H1 (cell line): ENCODE measurements around the gene STIM1. TPM values are rescaled to one million over a fixed set of nuclear protein-coding genes. Genes with fewer than 3 reads are reported as not detected.
A peak's percentile ranks its signal among the peaks of the same experiment; 100 is the strongest.

Experiments
- CTCF ChIA-PET: fragments of 300-600 bp; sonication (Branson Sonifier 250); formaldehyde crosslinking; loops from one replicate; lab custom pipeline; 2021; ENCODE audit not compliant: partially characterized antibody; lab: Charles Lee
- POLR2A ChIA-PET: fragments of 300-600 bp; sonication (Branson Sonifier 250); formaldehyde crosslinking; loops from one replicate; lab custom pipeline; 2021; ENCODE audit warnings: inconsistent platforms; ENCODE audit not compliant: partially characterized antibody; lab: Charles Lee
- DNase-seq, 2 experiments: peaks; one replicate each; pipeline versions ENCODE4 v3.0.0 to v3.0.0-alpha.2; 2010 to 2022; ENCODE audit warnings: low spot score in 2 of 2, low read depth in 1 of 2, mixed read lengths in 1 of 2
- FAIRE-seq: peaks from 2 replicates; lab custom pipeline; 2011; peaks lifted over from hg19 to GRCh38; lab: Jason Lieb, UNC
- H2AFZ ChIP-seq: 2 replicates; pipeline ENCODE4 v1.8.1; 2012; ENCODE audit warnings: low read length, inconsistent platforms
- H2AK5ac ChIP-seq: 2 replicates; pipeline ENCODE4 v1.6.1; 2013; ENCODE audit warnings: low read depth, low read length
- H2BK120ac ChIP-seq: replicated peaks from 2 replicates; pipeline ENCODE3; 2013; ENCODE audit warnings: low read depth, low read length, inconsistent platforms
- H2BK12ac ChIP-seq: 2 replicates; pipeline ENCODE4 v1.6.1; 2013; ENCODE audit warnings: low read depth, low read length
- H2BK15ac ChIP-seq: 2 replicates; pipeline ENCODE4 v1.6.1; 2013; ENCODE audit warnings: low read length
- H2BK20ac ChIP-seq: 2 replicates; pipeline ENCODE4 v1.6.1; 2013; ENCODE audit warnings: low read length
- H2BK5ac ChIP-seq: 2 replicates; pipeline ENCODE4 v1.6.1; 2013; ENCODE audit warnings: low read depth, low read length
- H3K14ac ChIP-seq: 2 replicates; pipeline ENCODE4 v1.6.1; 2013; ENCODE audit warnings: inconsistent platforms; ENCODE audit not compliant: insufficient read length
- H3K18ac ChIP-seq: 2 replicates; pipeline ENCODE4 v1.6.1; 2013; ENCODE audit warnings: low read length; ENCODE audit errors: extremely low read depth
- H3K23ac ChIP-seq: 2 replicates; pipeline ENCODE4 v1.6.1; 2013; ENCODE audit warnings: inconsistent platforms; ENCODE audit not compliant: insufficient read length
- H3K23me2 ChIP-seq: 2 replicates; pipeline ENCODE4 v1.6.1; 2013; ENCODE audit warnings: low read depth, low read length
- H3K27ac ChIP-seq: 2 replicates; pipeline ENCODE4 v1.6.1; 2011; ENCODE audit warnings: low read depth, low read length, inconsistent platforms
- H3K27me3 ChIP-seq, 4 experiments: replicated peaks in 1 of 4; 1 replicate in 1 of 4; 2 replicates in 3 of 4; pipeline versions ENCODE4 v1.6.1 to v1.8.1; 2011 to 2013; ENCODE audit warnings: low read length in 3 of 4, mild to moderate bottlenecking in 3 of 4, inconsistent platforms in 2 of 4, mixed read lengths in 2 of 4, moderate library complexity in 1 of 4; ENCODE audit not compliant: control insufficient read depth in 3 of 4, insufficient read depth in 3 of 4; ENCODE audit errors: extremely low read depth in 1 of 4
- H3K36me3 ChIP-seq, 4 experiments: 2 replicates each; pipeline versions ENCODE4 v1.6.1 to v1.8.1; 2011 to 2013; ENCODE audit warnings: mild to moderate bottlenecking in 4 of 4, low read length in 3 of 4, moderate library complexity in 2 of 4, control low read depth in 1 of 4, inconsistent platforms in 1 of 4; ENCODE audit not compliant: insufficient read depth in 4 of 4, control insufficient read depth in 2 of 4
- H3K4ac ChIP-seq: replicated peaks from 2 replicates; pipeline ENCODE3; 2013; ENCODE audit warnings: low read length, low read depth, mixed read lengths, inconsistent platforms; ENCODE audit not compliant: insufficient read length
- H3K4me1 ChIP-seq, 4 experiments: replicated peaks in 1 of 4; 1 replicate in 1 of 4; 2 replicates in 3 of 4; pipeline versions ENCODE4 v1.6.1 to v1.8.1; 2011 to 2013; ENCODE audit warnings: low read length in 3 of 4, inconsistent platforms in 2 of 4, mixed read lengths in 1 of 4; ENCODE audit not compliant: insufficient read depth in 4 of 4, control insufficient read depth in 3 of 4
- H3K4me2 ChIP-seq, 2 experiments: 2 replicates each; pipeline versions ENCODE4 v1.6.1 to v1.8.1; 2011 to 2013; ENCODE audit warnings: low read depth in 2 of 2, low read length in 2 of 2, control low read depth in 1 of 2, inconsistent platforms in 1 of 2, mild to moderate bottlenecking in 1 of 2; ENCODE audit not compliant: insufficient read depth in 1 of 2
- H3K4me3 ChIP-seq, 4 experiments: fragments of 200-600, 300-600 bp in 1 of 4; sonication (generic), shearing (Covaris generic), sonication (Bioruptor Twin) in 1 of 4; 2 replicates each; pipeline versions ENCODE4 v1.5.1 to v1.8.1; 2011 to 2016; ENCODE audit warnings: low read length in 4 of 4, low read depth in 3 of 4, control low read depth in 2 of 4, inconsistent platforms in 2 of 4, mild to moderate bottlenecking in 2 of 4, mixed read lengths in 1 of 4, moderate library complexity in 1 of 4; ENCODE audit not compliant: insufficient read depth in 2 of 4; ENCODE audit errors: extremely low read depth in 1 of 4
- H3K56ac ChIP-seq: replicated peaks from 2 replicates; pipeline ENCODE3; 2013; ENCODE audit warnings: low read depth, mild to moderate bottlenecking, mixed read lengths, low read length, inconsistent platforms; ENCODE audit not compliant: insufficient read length
- H3K79me1 ChIP-seq: 2 replicates; pipeline ENCODE4 v1.6.1; 2013; ENCODE audit warnings: low read depth, low read length, control low read depth
- H3K79me2 ChIP-seq, 2 experiments: 2 replicates each; pipeline versions ENCODE4 v1.6.1 to v1.8.1; 2012 to 2013; ENCODE audit warnings: low read length in 2 of 2, mild to moderate bottlenecking in 2 of 2, inconsistent platforms in 1 of 2; ENCODE audit not compliant: insufficient read depth in 2 of 2, control insufficient read depth in 1 of 2
- H3K9ac ChIP-seq, 4 experiments: replicated peaks in 1 of 4; 1 replicate in 1 of 4; 2 replicates in 3 of 4; pipeline versions ENCODE4 v1.6.1 to v1.8.1; 2011 to 2013; ENCODE audit warnings: low read depth in 3 of 4, low read length in 3 of 4, control low read depth in 2 of 4, mild to moderate bottlenecking in 2 of 4, moderate library complexity in 2 of 4, inconsistent platforms in 1 of 4; ENCODE audit errors: extremely low read depth in 1 of 4
- H3K9me3 ChIP-seq, 2 experiments: 2 replicates each; pipeline versions ENCODE4 v1.6.1 to v1.8.1; 2012 to 2013; ENCODE audit warnings: mild to moderate bottlenecking in 2 of 2, moderate library complexity in 2 of 2, control low read depth in 1 of 2, inconsistent platforms in 1 of 2, low read depth in 1 of 2, low read length in 1 of 2, mixed read lengths in 1 of 2; ENCODE audit not compliant: insufficient read depth in 2 of 2
- H4K20me1 ChIP-seq, 2 experiments: replicated peaks in 1 of 2; 2 replicates each; pipeline versions ENCODE3 to v1.8.1; 2011 to 2013; ENCODE audit warnings: inconsistent platforms in 2 of 2, low read length in 2 of 2, mild to moderate bottlenecking in 1 of 2; ENCODE audit not compliant: insufficient read depth in 2 of 2, control insufficient read depth in 1 of 2
- H4K5ac ChIP-seq: 2 replicates; pipeline ENCODE4 v1.6.1; 2013; ENCODE audit warnings: low read length, low read depth, mixed read lengths, inconsistent platforms; ENCODE audit not compliant: insufficient read length
- H4K8ac ChIP-seq: 2 replicates; pipeline ENCODE4 v1.8.0; 2013; ENCODE audit warnings: mild to moderate bottlenecking, moderate library complexity, low read length, inconsistent platforms; ENCODE audit not compliant: insufficient read depth; ENCODE audit errors: extremely low read depth
- H4K91ac ChIP-seq: replicated peaks from 2 replicates; pipeline ENCODE3; 2013; ENCODE audit warnings: low read length, mixed read lengths, inconsistent platforms; ENCODE audit not compliant: insufficient read length
- ASH2L ChIP-seq: fragments of 200-600, 300-600 bp; sonication (generic); IDR thresholded peaks from one replicate; pipeline ENCODE4 v1.7.1; 2017; ENCODE audit warnings: low read length
- KDM5A ChIP-seq: fragments of 200-600 bp; IDR thresholded peaks from 2 replicates; pipeline ENCODE4 v1.7.1; 2012; ENCODE audit warnings: mild to moderate bottlenecking, low read length, inconsistent platforms, mixed read lengths
- MAFK ChIP-seq: IDR thresholded peaks from 2 replicates; pipeline ENCODE4 v1.6.1; 2012; ENCODE audit warnings: low read depth, mild to moderate bottlenecking, improper control_type of control experiment, low read length
- SAP30 ChIP-seq: fragments of 300-600 bp; sonication (generic); IDR thresholded peaks from 2 replicates; pipeline ENCODE4 v1.7.1; 2012; ENCODE audit warnings: low read length, moderate library complexity, mild to moderate bottlenecking, inconsistent platforms; ENCODE audit not compliant: insufficient read depth, insufficient replicate concordance
- WGBS, 2 experiments: shearing (Covaris generic) in 1 of 2; methylation state at CpG; one replicate each; pipeline versions ENCODE4 v1.1.6 to v1.1.7; 2013 to 2015; ENCODE audit warnings: low lambda C conversion rate in 2 of 2, mixed read lengths in 2 of 2, inconsistent platforms in 1 of 2, low coverage in 1 of 2, missing lambda C conversion rate in 1 of 2; ENCODE audit not compliant: insufficient replicate concordance in 2 of 2, insufficient coverage in 1 of 2, insufficient read length in 1 of 2; ENCODE audit errors: extremely low coverage in 1 of 2, missing lambda C conversion rate in 1 of 2; 5-methylcytosine and 5-hydroxymethylcytosine counted together
- polyA plus RNA-seq, 7 experiments: library from polyadenylated mRNA; depleted of rRNA in 3 of 7; stranded (reverse) in 5 of 7; unstranded in 2 of 7; fragments of >200 nt in 5 of 7; fragments of 200-250 nt in 2 of 7; gene quantifications; 1 replicate in 5 of 7; 2 replicates in 1 of 7; 4 replicates in 1 of 7; pipeline versions ENCODE4 v1.2.1 to v1.2.3, GENCODE V29; 2011 to 2013; ENCODE audit warnings: missing spikeins in 2 of 7, mixed read lengths in 2 of 7
- total RNA-seq: library from RNA; stranded (reverse); fragmentation: NEBNext Ultra II Directional; extraction: Animal tissue kit (Norgen Biotek cat#: 25700); gene quantifications from 2 replicates; pipeline ENCODE4 v1.2.1, GENCODE V29; 2021

Gene STIM1
- total and polyA plus RNA-seq, 2 of the 8 experiments (the other 6 are each of a cell fraction or from before 2014, with no cell fraction given), result 11.1 to 12.2 TPM

GRCh38 chr11:3981084-3981633 is 125.7 kb downstream of the STIM1 start:
- no peaks in the 10 kb centered on the region for H3K79me2 ChIP-seq
- H3K14ac ChIP-seq, result no peak overlapping the region
- no peak overlapping the region for H3K4me3 ChIP-seq
- H3K23ac ChIP-seq, result no peak overlapping the region
- H2BK5ac ChIP-seq, result no peak overlapping the region
- no peak overlapping the region for H3K4me2 ChIP-seq
- no peak overlapping the region for H2AFZ ChIP-seq
- no peak overlapping the region for H3K27ac ChIP-seq
- ChIA-PET POLR2A (no interaction called here), CTCF (no interaction called here)
- H2BK20ac ChIP-seq, result no peak overlapping the region
- no peak overlapping the region for H4K91ac ChIP-seq
- no peak overlapping the region for H2BK15ac ChIP-seq
- H3K36me3 ChIP-seq, result no peaks in the 10 kb centered on the region
- no peaks in the 10 kb centered on the region for H3K27me3 ChIP-seq
- H4K8ac ChIP-seq, result no peak overlapping the region
- no peak overlapping the region for H3K56ac ChIP-seq
- FAIRE-seq (no peak), DNase-seq (no peak)
- 90% methylated on average over 9 of the region's 9 CpGs; no CpG with 5 or more reads in 1 of the 2 experiments for WGBS, 2 experiments
- H4K5ac ChIP-seq, result no peak overlapping the region
- no peaks in the 10 kb centered on the region for H3K9me3 ChIP-seq
- no peak overlapping the region for H3K9ac ChIP-seq
- no peaks in the 10 kb centered on the region for H3K79me1 ChIP-seq
- H2BK120ac ChIP-seq, result no peak overlapping the region
- H3K4me1 ChIP-seq, result no peaks in the 10 kb centered on the region
- H2AK5ac ChIP-seq, result no peak overlapping the region
- H4K20me1 ChIP-seq, result no peaks in the 10 kb centered on the region
- H2BK12ac ChIP-seq, result no peak overlapping the region
- no peak overlapping the region for H3K18ac ChIP-seq
- H3K23me2 ChIP-seq, result no peaks in the 10 kb centered on the region
- no peak for TF ChIP-seq SAP30
- no peak for TF ChIP-seq ASH2L
- TF ChIP-seq KDM5A, result no peak
- TF ChIP-seq MAFK, result peak; percentile 35; the same call in 1 of the 2 replicates
- H3K4ac ChIP-seq, result no peak overlapping the region
